GM12865 (cell line): ENCODE data around the gene FAM13A.
"Not testable (repeated sequence)": the region's sequence is repeated elsewhere in the genome, so short reads cannot be mapped to it uniquely, and the experiment has no call there.

Experiments
- DNase-seq: peaks from one replicate; pipeline ENCODE4 v3.0.0; 2010; ENCODE audit warnings: low read depth
- H3K4me3 ChIP-seq: 2 replicates; pipeline ENCODE4 v1.5.1; 2011; ENCODE audit warnings: mild to moderate bottlenecking, low read depth, low read length, control low read depth
- CTCF ChIP-seq: IDR thresholded peaks from 2 replicates; pipeline ENCODE4 v1.5.1; 2011; ENCODE audit warnings: low read length, control low read depth, low read depth, inconsistent platforms; ENCODE audit not compliant: insufficient read depth; ENCODE audit errors: missing control alignments

Gene FAM13A

GRCh38 chr4:88933414-88934160 is 123.4 kb downstream of the FAM13A start:
- no peak for TF ChIP-seq CTCF
- H3K4me3 ChIP-seq, result no peak overlapping the region
- no peak for DNase-seq

- no peak for TF ChIP-seq CTCF
- no peak for DNase-seq
- no peak overlapping the region for H3K4me3 ChIP-seq
These were observed 128.1 kb downstream of the FAM13A start for GRCh38 chr4:88928852-88929251.

- TF ChIP-seq CTCF, result no peak
- no peak overlapping the region for H3K4me3 ChIP-seq
- no peak for DNase-seq
These were observed 129.6 kb downstream of the FAM13A start for GRCh38 chr4:88927420-88927819.

- TF ChIP-seq CTCF, result no peak
- no peak for DNase-seq
- H3K4me3 ChIP-seq, result no peak overlapping the region
These were observed 137.9 kb downstream of the FAM13A start for GRCh38 chr4:88919056-88919455.

- not testable (repeated sequence) for DNase-seq, H3K4me3 ChIP-seq
These were observed 143.8 kb downstream of the FAM13A start for GRCh38 chr4:88913181-88913580.

GRCh38 chr4:88911246-88912212 is 145.5 kb downstream of the FAM13A start:
- no peak for DNase-seq
- no peak for TF ChIP-seq CTCF
- H3K4me3 ChIP-seq, result no peak overlapping the region

- no peak for TF ChIP-seq CTCF
- H3K4me3 ChIP-seq, result no peak overlapping the region
- no peak for DNase-seq
These were observed 146.9 kb downstream of the FAM13A start for GRCh38 chr4:88910101-88910500.
